HG02588 (cell line): Measurements from ENCODE around the gene NEU4.

ENCODE experiments used
- ATAC-seq: cut with Tn5 transposase; IDR thresholded peaks from one replicate; pipeline ENCODE4 v1.9.1; 2021; ENCODE audit warnings: mild to moderate bottlenecking, moderate library complexity; ENCODE audit not compliant: unreplicated experiment

Gene NEU4

GRCh38 chr2:241849616-241850543 is 40.9 kb downstream of the NEU4 start:
- ATAC-seq = no peak

GRCh38 chr2:241850544-241851324 is 41.7 kb downstream of the NEU4 start:
- ATAC-seq = no peak

GRCh38 chr2:241851325-241852115 is 42.5 kb downstream of the NEU4 start:
- ATAC-seq = no peak

- no peak for ATAC-seq
Measured at GRCh38 chr2:241852116-241852980, 43.4 kb downstream of the NEU4 start.

- no peak for ATAC-seq
Measured at GRCh38 chr2:241852981-241853631, 44.1 kb downstream of the NEU4 start.

GRCh38 chr2:241853651-241854341 is 44.8 kb downstream of the NEU4 start:
- ATAC-seq = no peak

- no peak for ATAC-seq
Measured at GRCh38 chr2:241854342-241855244, 45.6 kb downstream of the NEU4 start.

GRCh38 chr2:241855245-241855887 is 46.4 kb downstream of the NEU4 start:
- no peak for ATAC-seq

- ATAC-seq = no peak
Measured at GRCh38 chr2:241855888-241856422, 47.0 kb downstream of the NEU4 start.

- no peak for ATAC-seq
Measured at GRCh38 chr2:241857041-241857541, 48.1 kb downstream of the NEU4 start.

- no peak for ATAC-seq
Measured at GRCh38 chr2:241857572-241858121, 48.7 kb downstream of the NEU4 start.

GRCh38 chr2:241858206-241859016 is 49.4 kb downstream of the NEU4 start, which contains the start of gene PDCD1:
Gene PDCD1 (minus strand): TSS chr2:241858894. CDS start chr2:241858838, 56 bp downstream.
- no peak for ATAC-seq

GRCh38 chr2:241859017-241859435 is 50.0 kb downstream of the NEU4 start:
- no peak for ATAC-seq

GRCh38 chr2:241859436-241860183 is 50.6 kb downstream of the NEU4 start:
- ATAC-seq = no peak
